Chondrocyte (in vitro differentiated cells): ENCODE results near the gene PSME3. TPM values are rescaled to one million over a fixed set of nuclear protein-coding genes. Genes with fewer than 3 reads are reported as not detected.
"Not testable (repeated sequence)": the region's sequence is repeated elsewhere in the genome, so short reads cannot be mapped to it uniquely, and the experiment has no call there.

ENCODE experiments used
- DNase-seq: peaks from one replicate; pipeline ENCODE4 v3.0.0; 2021; ENCODE audit warnings: mixed read lengths, low spot score
- H3K27ac Mint-ChIP-seq: one replicate; pipeline ENCODE4 v1.8.0; 2021; ENCODE audit warnings: mild to moderate bottlenecking, moderate library complexity, mixed read lengths; ENCODE audit not compliant: unreplicated experiment
- H3K27me3 Mint-ChIP-seq: 2 replicates; pipeline ENCODE4 v1.8.0; 2021; ENCODE audit warnings: low read depth, mixed read lengths
- H3K36me3 Mint-ChIP-seq: 2 replicates; pipeline ENCODE4 v1.8.0; 2021; ENCODE audit warnings: low read depth, mixed read lengths
- H3K4me1 Mint-ChIP-seq: 2 replicates; pipeline ENCODE4 v1.8.0; 2021; ENCODE audit warnings: low read depth, mild to moderate bottlenecking, mixed read lengths
- H3K4me3 Mint-ChIP-seq: one replicate; pipeline ENCODE4 v1.8.0; 2021; ENCODE audit warnings: mild to moderate bottlenecking, moderate library complexity, mixed read lengths; ENCODE audit not compliant: unreplicated experiment
- H3K9me3 Mint-ChIP-seq: 2 replicates; pipeline ENCODE4 v1.8.0; 2021; ENCODE audit warnings: low read depth, mixed read lengths
- CTCF ChIP-seq: fragments of 200-600 bp; sonication (generic); IDR thresholded peaks from 2 replicates; pipeline ENCODE4 v1.5.0; 2021; ENCODE audit warnings: antibody characterized with exemption, mild to moderate bottlenecking, moderate library complexity
- total RNA-seq: library from RNA; stranded (reverse); gene quantifications from 3 replicates; pipeline ENCODE4 v1.2.1, GENCODE V29; 2021

PSME3 gene
- total RNA-seq, 1 donor from 2014 or later = 111 TPM

GRCh38 chr17:42853968-42854790 is 21.0 kb downstream of the PSME3 start:
- Mint-ChIP-seq H3K4me3 (peak overlapping the region; percentile 31), H3K27me3 (no peaks in the 10 kb centered on the region), H3K36me3 (no peaks in the 10 kb centered on the region), H3K4me1 (peaks cover 15% of the 10 kb centered on the region), H3K27ac (no peak overlapping the region), H3K9me3 (no peaks in the 10 kb centered on the region)
- no peak for DNase-seq
- TF ChIP-seq CTCF = no peak

DNA sequence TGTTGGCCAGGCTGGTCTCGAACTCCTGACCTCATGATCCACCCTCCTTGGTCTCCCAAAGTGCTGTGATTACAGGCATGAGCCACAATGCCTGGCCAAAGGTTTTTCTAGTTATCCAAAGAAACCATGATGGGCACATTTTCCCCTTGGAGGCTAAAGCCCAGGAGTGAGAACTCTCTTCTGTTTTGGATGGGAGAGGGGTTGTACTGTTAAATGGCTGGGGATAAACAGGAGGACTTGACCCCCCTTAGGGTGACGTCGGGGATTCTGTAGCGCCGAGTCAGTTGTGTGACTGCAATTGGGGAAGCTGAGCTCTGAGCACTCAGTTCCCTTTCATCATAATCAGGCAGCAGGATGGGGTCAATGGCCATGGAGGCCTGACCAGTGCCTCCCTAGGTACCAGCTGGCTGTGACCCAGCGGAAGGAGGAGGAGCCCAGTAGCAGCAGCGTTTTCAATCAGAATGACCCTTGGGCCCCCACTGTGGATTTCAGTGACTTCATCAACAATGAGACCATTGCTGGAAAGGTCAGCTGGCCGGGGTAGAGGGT is 21.9 kb downstream of the PSME3 start:
- H3K36me3 Mint-ChIP-seq = no peaks in the 10 kb centered on the region
- no peaks in the 10 kb centered on the region for H3K9me3 Mint-ChIP-seq
- no peak overlapping the region for H3K4me3 Mint-ChIP-seq
- no peak for DNase-seq
- peaks cover 10% of the 10 kb centered on the region for H3K4me1 Mint-ChIP-seq
- no peak for TF ChIP-seq CTCF
- no peaks in the 10 kb centered on the region for H3K27me3 Mint-ChIP-seq
- no peak overlapping the region for H3K27ac Mint-ChIP-seq

DNA sequence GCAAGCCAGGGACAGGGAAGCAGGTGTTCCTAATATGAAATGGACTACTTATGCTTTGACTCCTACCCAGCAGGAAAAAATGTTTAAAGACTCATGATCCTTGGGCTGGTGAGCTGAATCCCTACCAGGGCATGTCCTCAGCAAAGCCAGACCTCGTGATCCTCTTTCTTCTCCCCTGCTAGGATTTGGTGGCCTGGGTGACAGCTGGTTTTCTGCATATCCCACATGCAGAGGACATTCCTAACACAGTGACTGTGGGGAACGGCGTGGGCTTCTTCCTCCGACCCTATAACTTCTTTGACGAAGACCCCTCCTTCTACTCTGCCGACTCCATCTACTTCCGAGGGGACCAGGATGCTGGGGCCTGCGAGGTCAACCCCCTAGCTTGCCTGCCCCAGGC is 22.9 kb downstream of the PSME3 start:
- H3K4me1 Mint-ChIP-seq = not testable (repeated sequence)

GRCh38 chr17:42856516-42856915 is 23.3 kb downstream of the PSME3 start:
- not testable (repeated sequence) for H3K4me1 Mint-ChIP-seq, H3K27ac Mint-ChIP-seq, H3K27me3 Mint-ChIP-seq, H3K36me3 Mint-ChIP-seq, DNase-seq, H3K9me3 Mint-ChIP-seq, H3K4me3 Mint-ChIP-seq

More for the DNA sequence above, 22.9 kb downstream of the PSME3 start:
- DNase-seq, H3K4me3 Mint-ChIP-seq, H3K9me3 Mint-ChIP-seq, H3K36me3 Mint-ChIP-seq, H3K27ac Mint-ChIP-seq, H3K27me3 Mint-ChIP-seq: not testable (repeated sequence)

- DNase-seq = no peak
- Mint-ChIP-seq H3K27me3 (no peaks in the 10 kb centered on the region), H3K9me3 (no peaks in the 10 kb centered on the region), H3K27ac (no peak overlapping the region), H3K36me3 (no peaks in the 10 kb centered on the region), H3K4me3 (no peak overlapping the region), H3K4me1 (no peaks in the 10 kb centered on the region)
- TF ChIP-seq CTCF = no peak
These were observed 24.2 kb downstream of the PSME3 start for GRCh38 chr17:42857389-42857788.

DNA sequence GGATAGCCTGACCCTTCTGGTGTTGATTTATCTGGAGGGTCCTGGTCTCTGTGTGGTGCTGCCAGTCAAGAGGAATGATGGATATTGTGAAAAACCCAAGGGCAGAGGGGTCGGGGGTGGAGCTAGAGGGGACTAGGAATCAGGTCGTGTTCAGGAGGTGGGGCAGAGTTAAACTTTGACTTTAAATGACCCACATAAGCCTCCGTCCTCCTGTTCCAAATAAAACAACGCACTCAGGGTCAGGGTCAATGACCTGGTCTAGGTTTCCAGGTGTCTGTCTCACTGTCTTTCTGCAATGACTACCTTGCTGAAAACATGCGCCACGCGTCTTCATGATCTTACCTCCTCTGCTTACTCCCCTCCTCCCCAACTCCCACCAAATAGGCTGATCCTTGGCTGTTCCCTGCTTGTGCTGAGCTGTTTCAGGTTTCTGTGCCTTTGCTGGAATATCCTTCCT is 32.5 kb downstream of the PSME3 start:
- Mint-ChIP-seq H3K4me3 (no peak overlapping the region), H3K9me3 (peaks cover 6% of the 10 kb centered on the region), H3K36me3 (peaks cover 2% of the 10 kb centered on the region), H3K27me3 (no peaks in the 10 kb centered on the region), H3K27ac (no peak overlapping the region), H3K4me1 (peaks cover 7% of the 10 kb centered on the region)
- no peak for DNase-seq
- no peak for TF ChIP-seq CTCF
